Measurements from ENCODE around the gene MGMT.

MGMT gene

GRCh38 chr10:129697463-129698247, 230.6 kb downstream of the MGMT start:
- TF ChIP-seq EZH2 (IDR thresholded peaks at IDR 0.05; ENCODE audit: borderline replicate concordance, low read length) (no peak), CTCF (IDR thresholded peaks at IDR 0.05; ENCODE audit: low read length) (no peak)
- H3K36me3 ChIP-seq (ENCODE audit: insufficient read depth, low read length) = no peaks in the 10 kb centered on the region

GRCh38 chr10:129699722-129700340, 232.8 kb downstream of the MGMT start:
- Histone ChIP-seq H3K9me2 (ENCODE audit: low read depth, low read length) (no peaks in the 10 kb centered on the region), H3K4me3 (ENCODE audit: low read depth, low read length, poor library complexity, severe bottlenecking) (no peak overlapping the region), H3K36me3 (ENCODE audit: insufficient read depth, low read length) (no peaks in the 10 kb centered on the region), H4K20me1 (ENCODE audit: insufficient read depth, low read length) (no peaks in the 10 kb centered on the region), H3K9me3 (ENCODE audit: low read length) (no peaks in the 10 kb centered on the region), H3K4me1 (ENCODE audit: insufficient read depth, low read length, severe bottlenecking) (peaks cover 22% of the 10 kb centered on the region), H3K27ac (ENCODE audit: low read depth, low read length, poor library complexity, severe bottlenecking) (no peak overlapping the region), H3F3A (ENCODE audit: insufficient read depth, low read length) (no peaks in the 10 kb centered on the region), H3K9ac (ENCODE audit: low read length) (no peak overlapping the region), H3K4me2 (ENCODE audit: low read length) (no peak overlapping the region), H3K27me3 (ENCODE audit: insufficient read depth, low read length) (no peaks in the 10 kb centered on the region), H3K79me2 (ENCODE audit: insufficient read depth, low read length) (no peaks in the 10 kb centered on the region), H2AFZ (ENCODE audit: low read length) (no peak overlapping the region)
- TF ChIP-seq CTCF (IDR thresholded peaks at IDR 0.05; ENCODE audit: low read length) (no peak), EZH2 (IDR thresholded peaks at IDR 0.05; ENCODE audit: borderline replicate concordance, low read length) (no peak)

More at GRCh38 chr10:129697463-129698247, 230.6 kb downstream of the MGMT start:
- Histone ChIP-seq H3K9me2 (ENCODE audit: low read depth, low read length) (no peaks in the 10 kb centered on the region), H3K4me1 (ENCODE audit: insufficient read depth, low read length, severe bottlenecking) (peaks cover under 1% of the 10 kb centered on the region), H3K27me3 (ENCODE audit: insufficient read depth, low read length) (no peaks in the 10 kb centered on the region), H3F3A (ENCODE audit: insufficient read depth, low read length) (no peaks in the 10 kb centered on the region), H3K27ac (ENCODE audit: low read depth, low read length, poor library complexity, severe bottlenecking) (no peak overlapping the region), H3K4me2 (ENCODE audit: low read length) (no peak overlapping the region), H3K9ac (ENCODE audit: low read length) (no peak overlapping the region), H3K79me2 (ENCODE audit: insufficient read depth, low read length) (no peaks in the 10 kb centered on the region), H4K20me1 (ENCODE audit: insufficient read depth, low read length) (no peaks in the 10 kb centered on the region), H3K9me3 (ENCODE audit: low read length) (no peaks in the 10 kb centered on the region), H2AFZ (ENCODE audit: low read length) (no peak overlapping the region), H3K4me3 (ENCODE audit: low read depth, low read length, poor library complexity, severe bottlenecking) (no peak overlapping the region)

GRCh38 chr10:129702605-129703004, 235.6 kb downstream of the MGMT start:
- Histone ChIP-seq H3K4me2 (ENCODE audit: low read length) (no peak overlapping the region), H3K4me1 (ENCODE audit: insufficient read depth, low read length, severe bottlenecking) (peaks cover 30% of the 10 kb centered on the region), H3K27me3 (ENCODE audit: insufficient read depth, low read length) (no peaks in the 10 kb centered on the region), H3K36me3 (ENCODE audit: insufficient read depth, low read length) (peaks cover 4% of the 10 kb centered on the region; the same call in 1 of the 2 replicates), H3K9me3 (ENCODE audit: low read length) (no peaks in the 10 kb centered on the region), H3K27ac (ENCODE audit: low read depth, low read length, poor library complexity, severe bottlenecking) (no peak overlapping the region), H2AFZ (ENCODE audit: low read length) (no peak overlapping the region), H3K4me3 (ENCODE audit: low read depth, low read length, poor library complexity, severe bottlenecking) (no peak overlapping the region), H3F3A (ENCODE audit: insufficient read depth, low read length) (no peaks in the 10 kb centered on the region), H3K79me2 (ENCODE audit: insufficient read depth, low read length) (no peaks in the 10 kb centered on the region), H3K9ac (ENCODE audit: low read length) (no peak overlapping the region), H4K20me1 (ENCODE audit: insufficient read depth, low read length) (no peaks in the 10 kb centered on the region), H3K9me2 (ENCODE audit: low read depth, low read length) (no peaks in the 10 kb centered on the region)
- TF ChIP-seq CTCF (IDR thresholded peaks at IDR 0.05; ENCODE audit: low read length) (no peak), EZH2 (IDR thresholded peaks at IDR 0.05; ENCODE audit: borderline replicate concordance, low read length) (no peak)

All from OCI-LY1 (cell line).